Gastrocnemius medialis (tissue), 4 donors: ENCODE data around the gene ROR1.

Experiments
- POLR2A ChIP-seq, 2 donors: fragments of 450-650 bp; IDR thresholded peaks; one replicate each; pipeline ENCODE4 v1.6.1; 2017; ENCODE audit warnings: antibody characterized with exemption in 2 of 2, mild to moderate bottlenecking in 2 of 2, moderate library complexity in 2 of 2
- TF ChIP-seq, protein P1 (sequence below), 5 experiments: fragments of 450-650 bp in 3 of 5; fragments of 200-600 bp in 2 of 5; sonication (generic) in 2 of 5; IDR thresholded peaks in 4 of 5; conservative IDR thresholded peaks in 1 of 5; 1 replicate in 4 of 5; 2 replicates in 1 of 5; pipeline ENCODE4 v1.5.1; 2016 to 2019; ENCODE audit warnings: antibody characterized with exemption in 5 of 5, mild to moderate bottlenecking in 3 of 5, moderate library complexity in 3 of 5

DNA sequence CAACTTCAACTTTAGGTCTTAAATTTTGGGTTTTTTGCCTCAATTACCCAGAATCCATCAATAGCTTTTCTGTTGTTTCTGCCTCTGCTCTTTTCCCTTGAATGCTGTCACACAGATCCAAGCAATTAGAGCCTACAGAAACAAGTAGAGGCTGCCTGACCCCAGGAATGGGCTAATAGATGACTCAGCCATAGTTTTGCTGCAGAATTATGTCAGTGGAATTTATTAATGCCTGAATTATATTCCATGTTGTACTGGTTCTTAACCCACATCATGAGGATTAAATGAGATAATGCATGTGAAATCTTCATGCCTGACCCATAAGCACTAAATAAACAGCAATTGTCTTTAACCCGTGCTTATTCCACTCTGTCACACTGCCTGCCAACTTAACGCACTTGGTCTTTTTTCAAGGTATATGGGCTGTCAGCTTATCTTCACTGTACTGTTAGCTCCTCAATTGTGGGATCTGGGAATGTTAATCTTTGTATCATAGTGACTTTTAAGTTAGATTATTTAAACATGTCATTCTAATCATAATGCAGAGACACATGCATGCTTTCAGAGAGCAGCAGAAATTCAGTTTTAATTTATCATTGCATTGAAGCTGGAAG lies 213.3 kb downstream of the ROR1 start:
- TF ChIP-seq, protein P1, sequence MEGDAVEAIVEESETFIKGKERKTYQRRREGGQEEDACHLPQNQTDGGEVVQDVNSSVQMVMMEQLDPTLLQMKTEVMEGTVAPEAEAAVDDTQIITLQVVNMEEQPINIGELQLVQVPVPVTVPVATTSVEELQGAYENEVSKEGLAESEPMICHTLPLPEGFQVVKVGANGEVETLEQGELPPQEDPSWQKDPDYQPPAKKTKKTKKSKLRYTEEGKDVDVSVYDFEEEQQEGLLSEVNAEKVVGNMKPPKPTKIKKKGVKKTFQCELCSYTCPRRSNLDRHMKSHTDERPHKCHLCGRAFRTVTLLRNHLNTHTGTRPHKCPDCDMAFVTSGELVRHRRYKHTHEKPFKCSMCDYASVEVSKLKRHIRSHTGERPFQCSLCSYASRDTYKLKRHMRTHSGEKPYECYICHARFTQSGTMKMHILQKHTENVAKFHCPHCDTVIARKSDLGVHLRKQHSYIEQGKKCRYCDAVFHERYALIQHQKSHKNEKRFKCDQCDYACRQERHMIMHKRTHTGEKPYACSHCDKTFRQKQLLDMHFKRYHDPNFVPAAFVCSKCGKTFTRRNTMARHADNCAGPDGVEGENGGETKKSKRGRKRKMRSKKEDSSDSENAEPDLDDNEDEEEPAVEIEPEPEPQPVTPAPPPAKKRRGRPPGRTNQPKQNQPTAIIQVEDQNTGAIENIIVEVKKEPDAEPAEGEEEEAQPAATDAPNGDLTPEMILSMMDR (IDR thresholded peaks at IDR 0.05 in 4 of 5, conservative IDR thresholded peaks at IDR 0.05 in 1 of 5) = no peak
- TF ChIP-seq POLR2A (IDR thresholded peaks at IDR 0.05) = no peak
